HK-2 (cell line): ENCODE results near the gene UNC80.

Experiments used
- DNase-seq: peaks from one replicate; pipeline ENCODE4 v3.0.0-alpha.2; 2018; ENCODE audit not compliant: unreplicated experiment

Gene UNC80

GRCh38 chr2:209973328-209973727 lies 201.7 kb downstream of the UNC80 start:
- no peak for DNase-seq

- DNase-seq, result no peak
Observed at GRCh38 chr2:209974576-209974975, 202.9 kb downstream of the UNC80 start.

GRCh38 chr2:209976698-209977385 lies 205.2 kb downstream of the UNC80 start:
- DNase-seq, result no peak

DNA sequence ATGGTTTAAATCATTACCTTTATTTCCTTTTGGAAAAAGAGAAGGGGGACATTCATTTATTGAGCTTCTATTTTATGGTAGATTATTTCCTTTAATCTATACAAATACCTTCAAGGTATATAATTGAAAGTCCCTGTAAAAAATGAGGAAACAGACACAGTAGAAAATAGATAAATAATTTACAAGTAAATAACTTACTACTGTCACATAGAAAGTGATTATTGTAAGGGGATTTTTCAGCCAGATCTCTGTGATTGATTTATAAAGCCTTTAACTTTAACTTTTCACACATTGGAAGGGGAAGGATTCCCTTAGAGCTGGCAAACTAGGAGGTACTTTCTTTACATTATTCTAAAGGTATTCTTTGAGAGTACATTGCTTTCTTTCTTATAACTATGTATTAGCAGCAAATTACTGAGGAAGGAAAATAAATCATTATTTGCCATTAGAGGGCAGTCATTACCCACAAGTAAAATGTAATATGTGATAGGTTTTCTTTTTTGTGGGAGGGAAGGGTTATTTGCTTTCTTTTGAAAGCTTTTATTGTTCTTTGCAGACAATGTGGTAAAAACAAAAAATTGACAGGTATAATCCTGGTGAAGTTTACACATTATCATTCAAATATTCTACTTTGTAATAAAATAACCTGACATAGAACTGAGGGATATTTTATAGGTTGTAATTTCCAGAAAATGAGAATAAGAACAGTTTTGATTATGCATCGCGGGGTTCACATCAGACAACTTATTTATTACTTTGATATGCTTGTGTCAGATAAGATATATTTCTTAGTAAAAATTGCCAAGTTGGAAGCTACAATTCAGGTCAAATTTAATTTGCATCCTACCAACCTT lies 206.0 kb downstream of the UNC80 start:
- DNase-seq, result no peak

- no peak for DNase-seq
Observed at GRCh38 chr2:209984291-209984690, 212.7 kb downstream of the UNC80 start.

GRCh38 chr2:209985874-209986273 lies 214.2 kb downstream of the UNC80 start:
- DNase-seq, result no peak

GRCh38 chr2:209986415-209986814 lies 214.8 kb downstream of the UNC80 start:
- DNase-seq, result no peak

GRCh38 chr2:209988010-209988409 lies 216.4 kb downstream of the UNC80 start:
- no peak for DNase-seq

- no peak for DNase-seq
Observed at GRCh38 chr2:209990838-209991237, 219.2 kb downstream of the UNC80 start.

DNA sequence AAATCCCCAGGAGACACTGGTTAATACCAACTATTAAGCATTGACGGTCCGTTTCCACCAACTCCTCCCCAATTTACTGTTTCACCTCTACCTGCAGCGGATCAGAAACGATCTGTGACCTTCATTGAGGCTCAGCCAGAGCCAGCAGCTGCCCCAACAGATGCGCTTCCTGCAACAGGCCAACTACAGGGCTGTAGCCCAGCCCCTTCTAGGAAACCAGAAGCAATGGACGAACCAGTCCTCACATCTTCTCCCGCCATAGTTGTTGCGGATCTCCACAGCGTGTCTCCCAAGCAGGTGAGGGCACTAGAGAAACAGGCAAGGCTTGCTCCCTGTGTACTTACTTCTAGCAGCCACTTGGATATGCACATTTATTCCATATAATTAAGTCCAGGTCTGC lies 222.3 kb downstream of the UNC80 start:
- DNase-seq, result no peak

DNA sequence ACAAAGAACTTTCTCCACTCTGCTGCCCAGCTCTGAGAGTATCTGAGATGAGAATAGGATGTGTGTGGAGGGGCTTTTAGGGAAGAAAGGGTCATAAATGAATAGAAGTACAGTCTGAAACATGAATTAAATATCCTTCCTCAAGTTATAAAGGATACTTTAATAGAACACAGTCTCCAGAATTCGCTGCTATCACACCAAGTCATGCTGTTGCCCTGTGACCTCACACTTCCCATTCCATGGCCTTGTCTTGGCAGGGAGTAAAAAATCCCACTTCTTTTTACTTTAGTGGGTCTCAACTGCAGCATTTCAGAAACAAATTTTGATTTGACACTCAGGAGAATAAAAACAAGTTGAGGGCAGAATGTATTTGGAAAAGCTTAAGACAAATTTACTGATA lies 227.0 kb downstream of the UNC80 start:
- no peak for DNase-seq

DNA sequence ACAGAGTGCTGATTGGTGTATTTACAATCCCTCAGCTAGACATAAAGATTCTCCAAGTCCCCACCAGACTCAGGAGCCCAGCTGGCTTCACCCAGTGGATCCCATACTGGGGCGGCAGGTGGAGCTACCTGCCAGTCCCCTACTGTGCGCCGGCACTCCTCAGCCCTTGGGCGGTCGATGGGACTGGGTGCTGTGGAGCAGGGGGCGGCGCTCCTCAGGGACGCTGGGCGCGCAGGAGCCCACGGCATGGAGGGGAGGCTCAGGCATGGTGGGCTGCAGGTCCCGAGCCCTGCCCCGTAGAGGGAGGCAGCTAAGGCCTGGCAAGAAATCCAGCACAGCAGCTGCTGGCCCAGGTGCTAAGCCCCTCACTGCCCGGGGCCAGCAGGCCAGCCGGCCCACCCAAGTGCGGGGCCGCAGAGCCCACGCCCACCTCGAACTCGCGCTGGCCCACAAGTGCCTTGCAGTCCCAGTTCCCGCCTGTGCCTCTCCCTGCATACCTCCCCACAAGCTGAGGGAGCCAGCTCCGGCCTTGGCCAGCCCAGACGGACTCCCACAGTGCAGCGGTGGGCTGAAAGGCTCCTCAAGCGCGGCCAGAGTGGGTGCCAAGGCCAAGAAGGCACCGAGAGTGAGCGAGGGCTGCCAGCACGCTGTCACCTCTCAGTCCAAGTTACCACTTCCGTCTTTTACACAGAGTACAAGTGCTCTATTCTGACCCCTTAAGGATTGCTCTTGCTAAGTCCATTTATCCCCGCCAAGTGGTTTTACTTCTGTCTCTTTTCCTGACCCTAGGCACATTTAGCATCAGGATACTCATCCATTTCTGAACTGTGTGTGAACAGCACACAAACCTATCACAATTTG lies 229.1 kb downstream of the UNC80 start:
- DNase-seq, result no peak

DNA sequence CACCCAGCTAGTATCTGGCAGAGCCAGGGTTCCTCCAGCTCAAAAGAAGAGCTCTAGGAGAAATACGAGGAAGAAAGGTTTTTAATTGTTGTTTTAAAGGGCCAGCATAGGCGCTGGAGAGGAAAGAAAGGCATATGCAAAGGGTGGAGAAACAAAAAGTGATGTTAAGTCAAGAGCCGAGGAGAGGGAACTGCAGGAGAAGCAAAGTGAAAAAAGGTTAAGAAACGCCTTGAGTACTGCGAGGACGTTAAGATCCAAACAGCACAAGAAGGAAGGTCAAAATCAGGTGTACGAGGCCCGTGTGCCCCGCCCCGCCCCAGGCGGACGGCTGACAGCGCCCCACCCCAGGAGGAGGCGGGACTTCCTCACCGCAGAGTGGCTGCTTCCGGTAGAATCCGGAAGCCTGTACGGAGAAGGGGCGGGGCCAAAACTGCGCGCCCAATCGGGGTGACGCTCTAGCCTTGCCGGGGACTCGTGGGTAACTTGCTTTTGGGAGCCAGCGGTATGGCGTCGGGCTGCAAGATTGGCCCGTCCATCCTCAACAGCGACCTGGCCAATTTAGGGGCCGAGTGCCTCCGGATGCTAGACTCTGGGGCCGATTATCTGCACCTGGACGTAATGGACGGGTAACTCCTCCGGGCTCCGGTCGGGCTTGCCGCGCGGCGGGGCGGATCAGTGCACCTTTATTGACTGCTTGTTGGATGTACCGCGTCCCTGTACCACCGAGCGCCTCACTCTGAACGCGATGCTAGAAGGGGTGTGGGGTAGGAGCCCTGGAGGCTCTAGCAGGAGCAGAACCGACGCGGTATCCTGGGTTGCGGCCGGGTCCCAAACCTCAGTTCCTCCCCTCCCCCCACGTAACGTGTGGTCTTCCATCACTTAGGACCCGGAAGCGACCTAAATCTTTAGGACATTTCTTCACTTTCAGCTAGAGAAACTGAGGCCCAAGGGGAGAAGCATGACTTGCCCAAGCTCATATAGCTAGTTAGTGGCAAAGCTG lies 230.8 kb downstream of the UNC80 start, which contains the start of gene RPE:
TSS of gene RPE (plus strand) at position 481 of the 1,000 bp plus-strand sequence. CDS start at position 505, 24 bp downstream.
- DNase-seq, result peak; percentile 95

DNA sequence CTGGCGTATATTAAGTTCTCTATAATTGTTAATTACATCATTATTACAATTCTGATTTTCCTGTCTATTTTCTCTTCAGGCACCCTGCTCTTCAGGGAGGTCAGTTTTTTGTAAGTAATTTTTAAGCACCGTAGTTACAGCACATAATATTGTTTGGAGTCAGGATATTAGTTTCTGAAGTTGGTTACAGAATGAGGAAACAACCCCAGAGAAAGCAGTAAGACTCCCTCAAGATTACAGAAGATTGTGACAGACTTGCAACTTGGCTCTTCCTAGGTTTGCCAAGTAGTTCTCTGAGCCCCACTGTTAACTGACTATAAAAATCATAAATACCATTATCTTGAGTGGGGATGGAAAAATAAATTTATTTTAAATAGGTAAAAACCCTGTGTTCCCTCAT lies 231.7 kb downstream of the UNC80 start:
- DNase-seq, result no peak

DNA sequence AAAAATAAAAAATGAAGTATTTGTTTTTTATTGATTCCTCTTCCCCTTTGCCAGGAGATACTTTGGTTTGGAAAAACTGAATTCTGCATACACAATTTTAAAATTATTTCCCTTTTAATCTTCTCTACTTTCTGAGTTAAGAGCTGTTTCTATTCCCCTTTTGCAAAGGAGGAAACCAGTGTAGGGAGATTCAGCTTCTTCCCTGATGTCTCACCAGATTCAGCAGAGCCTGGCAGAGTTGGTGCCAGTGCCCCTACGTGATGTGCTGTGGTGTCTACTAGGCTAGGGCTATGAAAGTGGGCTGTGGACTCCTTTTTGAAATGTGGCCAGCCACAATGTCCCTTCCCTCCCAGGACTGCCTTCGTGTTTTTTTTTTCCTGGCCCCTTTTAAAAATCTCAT lies 233.2 kb downstream of the UNC80 start:
- DNase-seq, result no peak

DNA sequence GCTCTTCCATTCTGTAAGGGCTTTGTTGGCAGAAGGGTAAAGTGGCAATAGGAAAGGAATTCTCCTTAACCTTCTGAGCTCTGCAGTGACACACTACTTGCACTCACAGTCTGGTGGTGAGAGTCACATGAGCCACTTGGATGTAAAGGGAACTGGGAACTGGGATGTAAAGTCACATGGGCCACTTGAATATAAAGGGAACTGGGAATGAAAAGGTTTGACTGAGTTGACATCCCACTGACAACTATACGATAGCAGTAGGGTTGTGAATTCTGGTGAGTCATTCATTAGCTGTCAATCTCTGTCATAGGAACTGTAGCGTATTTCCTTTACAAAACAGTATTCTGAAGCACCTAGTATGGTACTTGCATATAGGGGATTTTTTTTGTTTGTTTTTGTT lies 236.3 kb downstream of the UNC80 start:
- no peak for DNase-seq

- no peak for DNase-seq
Observed at GRCh38 chr2:210009126-210009525, 237.5 kb downstream of the UNC80 start.

DNA sequence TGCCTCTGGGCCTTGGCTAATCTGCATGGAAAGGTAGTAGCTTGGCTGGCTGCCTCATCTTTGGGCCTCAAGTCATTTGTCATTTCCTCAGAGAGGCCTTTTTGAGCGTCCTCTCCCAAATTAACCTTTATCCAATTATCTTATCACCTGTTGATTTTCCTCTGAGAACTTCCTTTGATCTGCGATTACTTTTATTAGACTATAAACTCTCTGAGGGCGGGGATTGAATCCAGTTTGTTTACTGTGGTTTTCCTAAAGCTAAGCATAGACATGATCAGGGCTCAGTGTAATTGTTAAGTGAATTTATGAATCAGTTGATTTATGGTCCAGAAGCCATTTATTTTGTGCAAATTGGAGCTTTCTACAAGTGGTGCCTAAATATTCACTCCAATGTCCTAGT lies 238.3 kb downstream of the UNC80 start:
- no peak for DNase-seq

- DNase-seq, result no peak
Observed at GRCh38 chr2:210020138-210020537, 248.5 kb downstream of the UNC80 start.

- no peak for DNase-seq
Observed at GRCh38 chr2:210022824-210023223, 251.2 kb downstream of the UNC80 start.

DNA sequence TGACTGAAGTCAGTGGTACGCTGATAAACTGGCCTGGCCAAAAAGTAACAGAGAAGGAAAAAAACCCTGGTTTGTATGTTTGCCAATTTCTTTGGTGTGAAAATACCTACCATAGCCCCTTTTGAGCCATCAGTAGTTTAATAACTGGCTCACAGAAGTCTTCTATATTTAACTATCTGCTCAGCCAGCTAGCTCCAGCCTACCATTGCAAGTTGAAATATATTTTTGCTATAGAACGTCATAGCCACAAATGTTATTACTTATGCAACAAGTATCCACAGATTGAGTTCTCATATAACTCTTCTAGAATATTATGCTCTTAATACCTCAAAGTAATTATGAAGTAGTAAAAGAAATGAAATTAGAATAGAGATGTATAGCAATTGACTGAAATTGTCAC lies 256.0 kb downstream of the UNC80 start:
- no peak for DNase-seq
